ENCODE results near the gene KRTAP12-1. TPM values are rescaled to one million over a fixed set of nuclear protein-coding genes. Genes with fewer than 3 reads are reported as not detected.
"Not testable (repeated sequence)": the region's sequence is repeated elsewhere in the genome, so short reads cannot be mapped to it uniquely, and the experiment has no call there.

KRTAP12-1 gene
- total RNA-seq, 1 donor from 2014 or later: not detected

- no peak for TF ChIP-seq CTCF (IDR thresholded peaks at IDR 0.05; ENCODE audit: borderline replicate concordance)
- DNase-seq: no peak
- peaks cover 47% of the 10 kb centered on the region for H3K27me3 ChIP-seq (ENCODE audit: low read depth)
Measured at GRCh38 chr21:44695184-44695583, 13.2 kb upstream of the KRTAP12-1 start.

GRCh38 chr21:44694776-44695175, 12.8 kb upstream of the KRTAP12-1 start:
- Histone ChIP-seq H3K36me3 (no peaks in the 10 kb centered on the region), H3K4me3 (no peak overlapping the region), H3K27ac (replicated peaks) (no peak overlapping the region), H3K4me1 (no peaks in the 10 kb centered on the region), H3K9me3 (replicated peaks) (peaks cover 30% of the 10 kb centered on the region), H3K27me3 (ENCODE audit: low read depth) (peaks cover 43% of the 10 kb centered on the region)
- DNase-seq: no peak
- intact Hi-C loops (cut with micrococcal nuclease): no loop called here
- TF ChIP-seq CTCF (IDR thresholded peaks at IDR 0.05; ENCODE audit: borderline replicate concordance): no peak

More at GRCh38 chr21:44695184-44695583, 13.2 kb upstream of the KRTAP12-1 start:
- no peak overlapping the region for H3K27ac ChIP-seq (replicated peaks)
- H3K9me3 ChIP-seq (replicated peaks): peaks cover 30% of the 10 kb centered on the region
- no peaks in the 10 kb centered on the region for H3K4me1 ChIP-seq
- intact Hi-C loops (cut with micrococcal nuclease): no loop called here
- no peaks in the 10 kb centered on the region for H3K36me3 ChIP-seq
- H3K4me3 ChIP-seq: no peak overlapping the region

- DNase-seq: no peak
Measured at GRCh38 chr21:44692798-44693512, 11.0 kb upstream of the KRTAP12-1 start.

GRCh38 chr21:44691686-44692085, 9.7 kb upstream of the KRTAP12-1 start:
- Histone ChIP-seq H3K27ac (replicated peaks) (no peak overlapping the region), H3K36me3 (no peaks in the 10 kb centered on the region), H3K27me3 (ENCODE audit: low read depth) (peaks cover 38% of the 10 kb centered on the region), H3K9me3 (replicated peaks) (peaks cover 30% of the 10 kb centered on the region), H3K4me3 (no peak overlapping the region), H3K4me1 (no peaks in the 10 kb centered on the region)
- no peak for TF ChIP-seq CTCF (IDR thresholded peaks at IDR 0.05; ENCODE audit: borderline replicate concordance)
- intact Hi-C loops (cut with micrococcal nuclease): no loop called here
- no peak for DNase-seq

More at GRCh38 chr21:44692798-44693512, 11.0 kb upstream of the KRTAP12-1 start:
- no peak overlapping the region for H3K4me3 ChIP-seq
- H3K27ac ChIP-seq (replicated peaks): no peak overlapping the region
- no peak for TF ChIP-seq CTCF (IDR thresholded peaks at IDR 0.05; ENCODE audit: borderline replicate concordance)
- H3K36me3 ChIP-seq: no peaks in the 10 kb centered on the region
- intact Hi-C loops (cut with micrococcal nuclease): no loop called here
- H3K27me3 ChIP-seq (ENCODE audit: low read depth): peaks cover 35% of the 10 kb centered on the region
- H3K9me3 ChIP-seq (replicated peaks): peaks cover 30% of the 10 kb centered on the region
- H3K4me1 ChIP-seq: no peaks in the 10 kb centered on the region

- Histone ChIP-seq H3K27me3 (ENCODE audit: low read depth) (peaks cover 37% of the 10 kb centered on the region), H3K9me3 (replicated peaks) (peaks cover 29% of the 10 kb centered on the region)
- H3K27ac ChIP-seq (replicated peaks); H3K4me3 ChIP-seq; H3K4me1 ChIP-seq; intact Hi-C loops (cut with micrococcal nuclease); H3K36me3 ChIP-seq; DNase-seq: not testable (repeated sequence)
Measured at GRCh38 chr21:44689740-44690139, 7.8 kb upstream of the KRTAP12-1 start.

GRCh38 chr21:44687671-44688070, 5.7 kb upstream of the KRTAP12-1 start:
- no peak for DNase-seq
- Histone ChIP-seq H3K27ac (replicated peaks) (no peak overlapping the region), H3K9me3 (replicated peaks) (peaks cover 8% of the 10 kb centered on the region), H3K4me1 (no peaks in the 10 kb centered on the region), H3K27me3 (ENCODE audit: low read depth) (peaks cover 37% of the 10 kb centered on the region), H3K4me3 (no peak overlapping the region), H3K36me3 (no peaks in the 10 kb centered on the region)
- intact Hi-C loops (cut with micrococcal nuclease): no loop called here
- TF ChIP-seq CTCF (IDR thresholded peaks at IDR 0.05; ENCODE audit: borderline replicate concordance): no peak

Data from left ventricle myocardium inferior (tissue), 1 donor.